NCI-H2171 (cell line): ENCODE data around the gene AP1S3.
"Not testable (repeated sequence)": the region's sequence is repeated elsewhere in the genome, so short reads cannot be mapped to it uniquely, and the experiment has no call there.

Experiments used
- DNase-seq: peaks from one replicate; lab custom pipeline; 2025; lab: John Stamatoyannopoulos, UW

AP1S3 gene

DNA sequence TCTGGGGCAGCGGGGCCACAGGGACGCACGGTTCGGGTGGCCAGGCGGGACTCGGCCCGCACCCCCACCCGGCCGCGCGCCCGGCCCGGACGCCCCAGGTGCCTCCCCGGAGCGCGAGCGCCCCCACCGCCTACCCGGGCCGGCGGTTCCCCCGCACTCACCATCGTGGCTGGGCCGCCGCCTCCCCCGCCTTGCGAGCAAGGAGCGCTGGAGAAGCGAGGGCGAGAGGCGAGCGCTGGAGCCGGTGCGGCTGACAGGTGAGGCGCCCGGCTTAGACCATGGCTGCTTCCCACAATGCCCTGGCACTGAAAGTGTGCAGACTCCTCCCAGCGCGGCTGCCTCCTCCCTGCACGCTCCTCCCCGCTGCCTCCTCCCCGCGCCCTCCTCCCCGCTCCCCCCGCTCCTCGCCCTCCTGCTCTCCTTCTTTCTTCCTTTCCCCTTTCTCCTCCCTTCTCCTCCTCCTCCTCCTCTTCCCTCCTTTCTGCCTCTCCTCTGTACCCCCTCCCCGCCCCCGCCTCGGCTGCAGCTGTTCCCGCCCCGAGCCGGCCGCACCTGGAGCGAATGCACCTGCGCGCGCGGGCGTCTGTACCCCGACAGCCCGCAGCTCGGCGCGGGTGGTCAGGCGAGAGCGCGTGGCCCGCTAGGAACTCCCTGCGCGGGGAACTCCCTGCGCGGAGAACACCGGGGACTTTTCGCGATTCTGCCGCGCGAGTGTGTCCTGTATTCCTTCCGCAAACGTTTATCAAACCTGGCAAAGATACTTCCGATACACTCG, at the start of gene AP1S3:
Gene AP1S3 (minus strand): TSS at position 296 of the 775 bp plus-strand sequence. CDS start 132 bp downstream, at position 164.
- DNase-seq, result peak; percentile 82

DNA sequence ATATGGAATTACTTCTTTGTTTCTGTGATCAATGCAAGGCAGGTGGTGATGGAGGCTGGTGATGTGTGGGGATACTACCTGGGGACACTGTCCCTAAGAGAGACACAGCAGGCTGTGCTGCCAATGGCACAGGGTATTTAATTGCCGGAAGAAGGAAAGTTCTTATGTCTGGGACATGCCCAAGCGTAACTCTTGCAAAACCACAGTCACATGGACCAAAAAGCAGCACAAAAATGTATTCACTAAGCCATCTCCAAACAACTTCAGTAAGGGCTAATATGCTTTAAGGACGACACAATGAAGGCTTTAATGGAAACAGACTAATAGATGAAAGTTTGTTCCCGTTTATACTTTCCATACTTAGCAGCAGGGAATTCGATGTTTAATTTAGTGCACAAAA, 49.7 kb upstream of the AP1S3 start:
- no peak for DNase-seq

DNA sequence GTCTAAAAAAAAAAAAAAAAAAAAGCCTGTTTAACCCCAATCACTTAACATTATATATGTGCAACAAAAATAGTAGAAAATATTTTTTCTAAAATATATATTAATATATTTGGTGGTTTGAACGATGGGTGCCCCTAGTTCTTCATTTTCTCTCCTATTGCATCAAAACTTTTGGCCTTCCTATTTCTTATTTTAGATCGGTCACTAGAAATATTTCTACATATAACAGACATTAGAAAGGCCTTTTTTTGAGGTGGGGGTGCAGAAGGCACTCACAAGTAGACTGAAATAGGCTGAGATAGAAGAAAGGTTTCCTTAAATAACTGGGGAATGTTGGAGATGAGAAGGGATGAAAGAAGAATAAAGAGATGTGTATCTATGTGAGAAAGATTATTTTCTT, 49.3 kb upstream of the AP1S3 start:
- DNase-seq, result no peak

DNA sequence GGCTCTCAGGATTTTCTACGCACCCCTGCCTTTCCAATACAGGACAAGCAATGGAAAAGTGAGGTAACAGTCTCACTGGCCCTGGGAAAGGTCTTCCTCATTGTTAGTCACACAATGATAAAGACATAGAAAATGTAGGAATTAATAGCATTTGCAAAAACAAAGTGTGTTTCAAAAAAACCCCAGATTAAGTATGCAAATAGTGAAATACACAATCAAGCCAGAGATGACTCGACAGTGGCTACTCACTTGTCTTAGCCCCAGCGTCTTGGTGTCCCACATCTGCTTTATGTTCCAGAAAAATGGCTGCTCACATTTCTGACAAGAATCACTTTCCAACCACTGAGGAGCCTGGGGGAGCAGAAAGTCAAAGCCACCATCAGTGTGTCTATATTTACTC, 47.0 kb upstream of the AP1S3 start:
- DNase-seq, result no peak

DNA sequence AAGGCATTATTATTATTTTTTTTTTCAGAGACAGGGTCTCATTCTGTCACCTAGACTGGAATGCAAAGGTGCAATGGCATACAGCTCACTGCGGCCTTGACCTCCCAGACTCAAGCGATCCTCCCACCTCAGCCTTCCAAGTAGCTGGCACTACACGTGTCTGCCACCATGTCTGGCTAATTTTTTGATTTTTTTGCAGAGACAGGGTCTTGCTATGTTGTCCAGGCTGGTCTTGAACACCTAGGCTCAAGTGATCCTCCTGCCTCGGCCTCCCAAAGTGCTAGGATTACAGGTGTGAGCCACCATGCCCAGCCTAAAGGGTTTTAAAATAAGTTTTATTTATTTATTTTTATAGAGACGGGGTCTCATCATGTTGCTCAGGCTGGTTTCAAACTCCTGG, 45.3 kb upstream of the AP1S3 start:
- DNase-seq, result no peak

DNA sequence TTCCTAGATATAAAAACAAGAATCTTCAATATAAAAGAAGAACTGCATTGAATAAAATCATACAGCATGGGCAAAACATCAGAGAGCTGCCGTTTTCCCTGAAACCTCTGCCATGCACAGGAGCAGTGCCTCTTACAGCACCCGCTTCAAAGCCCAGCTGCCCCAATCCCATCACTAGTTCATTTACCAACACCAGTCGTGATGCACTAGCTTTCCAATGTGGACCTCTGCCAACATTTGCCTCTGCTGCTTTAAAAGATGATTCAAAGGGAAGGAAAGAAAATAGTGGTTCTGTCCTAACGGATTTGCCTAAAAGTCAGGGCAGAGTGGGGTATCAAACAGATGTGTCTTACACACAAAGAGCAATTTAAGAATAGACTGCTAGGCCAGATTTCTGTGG, 43.4 kb upstream of the AP1S3 start:
- DNase-seq, result no peak

DNA sequence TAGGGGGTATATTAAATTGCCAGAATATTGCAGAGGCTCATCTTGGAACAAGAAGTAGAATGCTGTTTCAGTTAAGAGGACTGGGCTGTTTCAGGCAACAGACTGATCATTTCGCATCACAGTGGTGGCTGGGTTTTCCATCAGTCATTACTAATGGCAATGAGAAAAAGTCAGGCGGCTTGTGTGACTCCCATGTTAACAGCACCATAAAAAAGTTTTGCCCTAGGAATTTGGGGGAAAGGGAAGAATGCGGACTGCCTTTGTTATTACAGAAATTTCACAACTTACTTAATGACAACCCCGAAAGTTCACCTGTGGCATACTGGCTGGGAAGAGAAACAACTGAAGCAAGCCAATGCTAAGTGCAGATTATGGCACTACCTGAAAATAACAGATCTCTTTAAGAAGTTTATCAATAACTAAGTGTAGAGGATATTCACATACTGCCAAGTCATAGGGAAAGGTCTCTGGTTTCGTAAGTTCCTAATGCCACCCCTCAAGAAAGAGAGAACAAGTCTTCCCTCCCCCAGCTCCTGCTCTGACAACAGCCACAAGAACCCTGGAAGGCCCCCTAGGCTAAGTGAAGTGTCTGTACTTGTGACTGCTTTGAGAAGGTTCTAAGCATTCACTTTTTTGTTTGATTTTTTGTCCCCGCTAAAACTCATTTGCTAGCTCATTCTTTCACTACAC, 40.5 kb upstream of the AP1S3 start:
- DNase-seq, result no peak

DNA sequence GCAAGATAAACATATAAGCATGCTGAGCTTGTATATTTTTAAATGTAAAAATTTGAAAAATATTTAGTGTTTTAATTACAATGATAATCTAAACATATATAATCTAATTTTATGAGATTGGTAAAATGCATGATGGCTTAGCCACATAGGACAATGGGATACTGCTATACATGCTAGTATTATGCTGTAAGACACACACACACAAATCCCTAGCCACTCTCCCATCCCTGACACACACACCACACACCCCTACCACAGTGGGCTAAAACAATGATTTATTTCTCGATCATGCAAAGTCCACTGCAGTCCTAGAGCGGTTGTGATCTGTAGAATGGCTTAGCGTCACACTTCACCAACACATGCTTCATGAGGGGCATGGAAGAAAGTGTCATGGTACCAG, 36.3 kb upstream of the AP1S3 start:
- DNase-seq, result no peak

DNA sequence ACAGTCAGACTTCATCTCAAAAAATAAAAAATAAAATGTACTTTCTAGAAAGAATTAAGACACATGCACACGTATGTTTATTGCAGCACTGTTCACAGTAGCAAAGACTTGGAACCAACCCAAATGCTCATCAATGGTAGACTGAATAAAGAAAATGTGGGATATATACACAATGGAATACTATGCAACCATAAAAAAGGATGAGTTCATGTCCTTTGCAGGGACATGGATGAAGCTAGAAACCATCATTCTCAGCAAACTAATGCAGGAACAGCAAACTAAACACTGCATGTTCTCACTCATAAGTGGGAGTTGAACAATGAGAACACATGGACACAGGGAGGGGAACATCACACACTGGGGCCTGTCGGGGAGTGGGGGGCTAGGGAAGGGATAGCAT, 35.4 kb upstream of the AP1S3 start:
- not testable (repeated sequence) for DNase-seq

DNA sequence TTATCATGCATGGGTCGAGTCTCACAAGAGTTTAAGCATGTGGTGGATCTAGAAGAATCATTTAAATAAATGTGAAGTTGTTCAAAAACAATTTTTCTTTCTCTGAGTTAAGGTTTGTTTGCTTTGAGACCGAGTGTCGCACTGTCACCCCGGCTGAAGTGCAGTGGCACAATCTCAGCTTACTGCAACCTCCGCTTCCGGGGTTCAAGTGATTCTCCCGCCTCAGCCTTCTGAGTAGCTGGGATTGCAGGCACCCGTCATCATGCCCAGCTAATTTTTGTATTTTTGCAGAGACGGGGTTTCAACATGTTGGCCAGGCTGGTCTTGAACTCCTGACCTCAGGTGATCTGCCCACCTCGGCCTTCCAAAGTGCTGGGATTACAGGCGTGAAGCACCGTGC, 34.3 kb upstream of the AP1S3 start:
- not testable (repeated sequence) for DNase-seq

DNA sequence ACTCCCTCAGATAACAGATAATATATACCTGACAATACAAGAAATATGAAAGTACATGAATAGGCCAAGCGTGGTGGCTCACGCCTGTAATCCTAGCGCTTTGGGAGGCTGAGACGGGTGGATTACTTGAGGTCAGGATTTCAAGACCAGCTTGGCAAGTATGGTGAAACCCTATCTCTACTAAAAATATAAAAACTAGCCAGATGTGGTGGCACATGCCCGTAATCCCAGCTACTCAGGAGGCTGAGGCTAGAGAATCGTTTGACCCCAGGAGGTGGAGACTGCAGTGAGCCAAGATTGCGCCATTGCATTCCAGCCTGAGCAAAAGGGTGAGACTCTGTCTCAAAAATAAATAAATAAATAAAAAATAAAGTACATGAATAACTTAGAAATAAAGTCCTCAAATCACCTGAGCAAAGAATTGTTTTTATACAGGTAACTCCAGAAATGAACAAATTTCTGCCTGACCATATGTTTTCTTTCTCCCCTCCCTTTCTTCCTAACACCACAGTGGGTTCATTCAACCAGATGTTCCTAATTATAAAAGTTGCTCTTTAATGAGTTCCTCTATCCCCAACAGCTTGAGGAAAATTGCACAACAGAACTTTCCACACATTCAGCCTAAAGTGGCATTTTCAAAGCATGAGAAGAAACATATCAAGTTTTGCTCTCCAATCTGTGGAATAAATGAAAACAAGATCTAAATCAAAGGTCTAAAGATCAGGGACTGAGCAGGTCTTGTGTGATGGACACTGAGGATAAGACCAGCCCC, 33.6 kb upstream of the AP1S3 start:
- DNase-seq, result no peak

DNA sequence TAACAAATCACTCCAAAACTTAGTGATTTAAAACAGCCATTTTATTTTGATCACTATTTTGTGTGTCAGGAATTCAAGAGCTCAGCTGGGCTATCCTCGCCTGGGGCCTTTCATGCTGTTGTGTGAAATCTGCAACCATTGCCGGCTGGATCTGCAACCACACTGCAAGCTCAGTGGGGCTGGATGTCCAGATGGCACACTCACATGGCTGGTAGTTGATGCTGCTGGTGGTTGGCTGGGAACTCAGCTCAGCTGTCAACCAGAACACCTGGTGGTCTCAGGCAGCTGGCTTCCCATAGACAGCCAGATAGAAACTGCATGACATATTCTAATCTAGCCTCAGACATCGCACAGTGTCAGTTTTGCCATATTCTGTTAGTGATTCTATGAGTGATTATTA, 30.6 kb upstream of the AP1S3 start:
- DNase-seq, result peak; percentile 73

DNA sequence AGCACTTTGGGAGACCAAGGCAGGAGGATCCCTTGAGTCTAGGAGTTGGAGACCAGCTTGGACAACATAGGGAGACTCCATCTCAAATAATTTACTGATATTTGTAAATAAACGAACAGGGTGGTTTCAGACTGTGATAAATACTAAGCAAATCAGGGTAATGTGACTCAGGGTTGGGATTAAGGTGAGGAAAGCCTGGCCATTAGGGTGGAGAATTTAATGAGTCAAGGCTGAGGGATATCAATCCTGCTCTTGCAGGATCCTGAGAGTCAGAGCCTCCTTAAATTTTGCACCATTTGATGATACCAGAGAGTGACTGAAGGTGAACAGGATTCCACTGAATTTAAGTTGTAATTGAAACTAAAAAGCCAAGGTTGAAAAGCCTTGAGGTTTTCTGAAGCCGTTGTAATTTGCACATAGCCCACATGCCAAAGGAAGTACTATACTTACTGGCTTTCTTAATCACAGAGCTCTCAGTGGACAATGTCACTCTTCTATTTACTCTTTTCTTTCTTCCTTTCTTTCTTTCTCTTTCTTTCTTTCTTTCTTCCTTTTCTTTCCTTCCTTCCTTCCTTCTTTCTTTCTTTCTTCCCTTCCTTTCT, 28.6 kb upstream of the AP1S3 start:
- DNase-seq, result no peak

DNA sequence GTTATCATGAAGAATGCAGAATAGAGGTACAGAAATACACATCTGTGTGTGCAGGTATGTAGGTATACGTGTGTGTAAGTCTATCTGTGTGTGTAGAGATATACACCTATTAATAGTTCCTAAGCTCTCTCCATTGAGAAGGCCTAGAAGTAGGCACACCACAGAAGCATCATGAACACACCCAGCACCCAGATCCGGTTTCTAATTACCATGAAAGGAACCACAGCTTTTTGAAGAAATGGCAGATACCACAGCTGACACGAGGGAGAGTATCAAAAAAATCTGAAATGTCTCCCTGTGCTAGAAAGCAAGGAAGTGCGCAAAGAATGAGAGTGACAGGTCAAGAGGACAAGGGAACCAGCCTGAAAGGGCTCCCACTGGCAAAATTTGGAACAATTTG, 27.7 kb upstream of the AP1S3 start:
- no peak for DNase-seq

DNA sequence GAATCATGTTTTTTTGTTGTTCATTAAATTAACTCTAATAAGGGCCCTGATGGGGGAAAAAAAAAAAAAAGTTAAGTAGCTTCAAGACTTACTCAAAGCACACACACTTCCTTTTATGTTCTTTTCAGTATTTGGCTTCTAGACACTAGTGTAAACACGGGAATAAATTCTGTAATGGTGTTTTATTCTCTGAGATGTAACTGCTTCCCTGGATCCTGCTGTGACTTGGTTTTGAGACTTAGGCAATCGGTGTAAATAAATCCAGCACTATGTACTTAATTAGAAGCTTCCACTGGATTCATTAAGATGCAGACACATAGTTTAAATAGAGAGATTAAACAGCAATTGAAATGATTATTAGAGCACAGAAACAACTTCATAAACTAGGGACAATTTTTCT, 26.1 kb upstream of the AP1S3 start:
- DNase-seq, result no peak

DNA sequence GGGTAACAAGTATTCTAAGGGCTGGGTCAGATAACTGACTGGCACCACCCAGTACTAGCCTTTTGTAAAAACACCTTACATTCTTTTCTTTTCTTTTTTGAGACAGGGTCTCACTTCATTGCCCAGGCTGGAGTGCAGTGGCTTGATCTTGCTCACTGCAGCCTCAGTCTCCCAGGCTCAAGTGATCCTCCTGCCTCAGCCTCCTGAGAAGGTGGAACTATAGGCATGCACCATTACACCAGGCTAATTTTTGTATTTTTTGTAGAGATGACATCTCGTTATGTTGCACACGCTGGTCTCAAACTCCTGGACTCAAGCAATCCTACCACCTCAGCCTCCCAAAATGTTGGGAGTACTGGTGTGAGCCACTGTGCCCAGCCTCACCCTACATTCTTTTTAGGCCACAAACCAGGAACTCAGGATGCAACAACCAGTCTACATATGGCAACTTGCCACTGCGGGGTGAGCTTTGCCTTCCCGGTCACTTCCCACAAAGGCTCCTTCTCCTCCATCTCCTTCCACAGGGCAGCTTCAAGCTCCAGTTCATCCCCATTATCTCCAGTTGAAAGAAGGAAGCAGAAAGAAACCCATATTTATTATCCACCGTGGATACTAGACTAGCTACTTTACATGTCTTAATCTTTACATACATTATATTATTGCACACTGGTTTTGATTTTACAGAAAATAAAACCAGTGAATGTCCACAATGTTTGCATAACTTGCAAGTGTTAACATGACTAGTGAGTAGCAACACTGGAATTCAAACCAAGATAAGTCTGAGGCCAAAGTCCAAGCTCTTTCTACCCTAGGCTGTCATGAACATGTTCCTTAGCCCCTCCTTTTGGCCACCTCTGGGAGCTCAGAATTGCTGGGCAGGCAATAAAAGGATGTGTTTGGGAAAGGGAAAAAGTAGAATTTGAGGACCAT, 23.7 kb upstream of the AP1S3 start:
- DNase-seq, result no peak

DNA sequence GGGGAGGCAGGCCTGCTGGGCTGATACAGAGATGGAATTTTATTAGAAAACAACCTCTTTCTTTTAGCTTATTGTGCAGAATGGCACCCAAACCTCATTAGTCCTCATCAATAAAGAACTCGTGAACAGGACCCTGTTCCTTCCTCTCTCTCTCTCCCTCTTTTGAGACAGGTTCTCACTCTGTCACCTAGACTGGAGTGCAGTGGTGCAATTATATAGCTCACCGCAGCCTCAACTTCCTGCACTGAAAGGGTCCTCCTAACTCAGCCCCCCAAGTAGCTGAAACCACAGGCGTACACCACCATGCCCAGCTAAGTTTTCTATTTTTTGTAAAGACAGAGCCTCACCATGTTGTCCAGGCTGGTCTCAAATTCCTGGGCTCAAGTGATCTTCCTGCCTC, 21.7 kb upstream of the AP1S3 start:
- DNase-seq, result no peak

DNA sequence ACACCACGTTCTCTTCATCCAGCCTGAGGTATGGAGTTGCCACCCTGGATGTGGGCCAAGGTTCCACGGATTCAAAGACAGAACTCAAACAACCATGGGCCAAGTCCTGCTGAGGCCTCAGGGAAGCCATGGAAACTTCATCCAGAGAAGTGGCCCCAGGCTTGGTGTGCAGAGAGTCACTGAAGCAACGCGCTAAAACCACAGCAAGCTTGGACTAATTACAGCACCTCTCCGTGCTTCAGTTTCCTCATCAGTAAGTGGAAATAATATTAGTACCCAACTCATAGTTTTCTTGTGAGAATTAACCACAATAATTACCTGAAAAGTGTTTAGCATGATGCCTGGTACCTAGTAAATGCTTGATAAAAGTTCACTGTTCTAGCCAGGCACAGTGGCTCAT, 19.2 kb upstream of the AP1S3 start:
- no peak for DNase-seq

DNA sequence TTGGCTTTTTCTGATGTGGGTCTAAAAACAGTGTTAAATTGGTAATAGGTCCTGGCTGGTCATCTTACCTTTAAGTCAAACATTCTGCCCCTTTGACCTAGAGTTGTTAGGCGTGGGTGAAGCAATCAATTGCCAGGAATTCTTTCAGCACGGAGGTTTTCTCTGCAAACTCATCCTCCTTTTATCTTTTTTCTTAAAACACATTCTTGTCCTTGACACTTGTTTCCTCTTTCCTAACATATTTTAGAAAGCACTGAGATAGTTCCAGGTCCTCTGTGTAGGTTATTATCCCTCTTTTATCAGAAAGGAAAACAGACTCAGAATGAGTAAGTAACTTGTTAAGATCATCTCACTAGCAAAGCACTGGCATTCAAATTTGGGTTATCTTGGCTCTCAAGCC, 18.6 kb upstream of the AP1S3 start:
- DNase-seq, result no peak

DNA sequence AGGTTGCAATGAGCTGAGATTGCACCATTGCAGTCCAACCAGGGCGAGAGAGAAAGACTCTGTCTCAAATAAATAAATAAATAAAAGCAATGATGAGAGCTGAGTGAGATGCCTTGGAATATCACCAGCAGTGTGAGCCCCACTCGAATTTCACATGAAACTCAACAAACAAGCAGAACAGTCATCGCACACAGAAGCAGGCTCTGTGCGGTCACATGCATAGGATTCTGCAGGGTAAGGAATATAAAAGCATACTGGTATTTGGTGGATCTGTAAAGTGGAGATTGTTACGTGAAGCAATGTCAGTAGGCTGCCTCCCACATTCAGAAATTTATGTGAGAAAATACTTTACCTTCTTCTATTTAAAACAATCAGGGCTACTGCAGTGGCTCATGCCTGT, 18.0 kb upstream of the AP1S3 start:
- DNase-seq, result no peak

DNA sequence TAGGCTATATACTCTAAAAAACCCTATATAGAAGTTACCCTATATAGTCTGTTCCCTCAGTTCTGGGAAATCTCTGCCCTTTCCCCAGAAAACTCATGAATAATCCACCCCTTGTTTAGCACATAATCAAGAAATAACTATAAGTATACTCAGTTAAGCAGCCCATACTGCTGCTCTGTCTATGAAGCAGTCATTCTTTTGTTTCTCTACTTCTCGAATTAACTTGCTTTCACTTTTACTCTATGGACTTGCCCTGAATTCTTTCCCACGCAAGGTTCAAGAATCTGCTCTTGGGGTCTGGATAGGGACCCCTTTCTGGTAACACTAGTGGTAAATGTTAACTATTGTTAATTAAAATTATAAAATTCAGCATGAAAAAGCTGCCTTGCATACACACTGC, 17.4 kb upstream of the AP1S3 start:
- no peak for DNase-seq
